Upper lobe of left lung (tissue), 4 donors: ENCODE data around the gene CFAP45.

Experiments
- CTCF ChIP-seq, 6 experiments: fragments of 450-650 bp in 4 of 6; fragments of 200-600 bp in 2 of 6; sonication (generic) in 2 of 6; IDR thresholded peaks; one replicate each; pipeline ENCODE4 v1.5.1; 2016 to 2019; ENCODE audit warnings: antibody characterized with exemption in 6 of 6
- EP300 ChIP-seq, 4 donors: sonication (generic); formaldehyde crosslinking; IDR thresholded peaks; one replicate each; pipeline ENCODE4 v1.5.1; 2017; ENCODE audit warnings: antibody characterized with exemption in 4 of 4, control low read depth in 2 of 4
- POLR2A ChIP-seq, 4 donors: fragments of 450-650 bp; IDR thresholded peaks; one replicate each; pipeline ENCODE4 v1.5.1; 2016 to 2017; ENCODE audit warnings: antibody characterized with exemption in 4 of 4, mild to moderate bottlenecking in 2 of 4
- POLR2AphosphoS5 ChIP-seq, 2 donors: sonication (generic); formaldehyde crosslinking; IDR thresholded peaks; one replicate each; pipeline ENCODE4 v1.5.1; 2017; ENCODE audit warnings: antibody characterized with exemption in 2 of 2

GRCh38 chr1:159914252-159915018 lies 14.5 kb upstream of the CFAP45 start:
- TF ChIP-seq EP300 (IDR thresholded peaks at IDR 0.05): no peak
- no peak for TF ChIP-seq POLR2AphosphoS5 (IDR thresholded peaks at IDR 0.05)
- TF ChIP-seq CTCF (IDR thresholded peaks at IDR 0.05): no peak
- TF ChIP-seq POLR2A (IDR thresholded peaks at IDR 0.05): no peak
